ENCODE measurements around the gene TTC39C.

TTC39C gene

GRCh38 chr18:23992089-23992940, 22.2 kb upstream of the TTC39C start:
- DNase-seq = peak; percentile 83

- DNase-seq = no peak
These were observed 21.6 kb upstream of the TTC39C start for GRCh38 chr18:23992941-23993280.

GRCh38 chr18:23994361-23994902, 20.1 kb upstream of the TTC39C start:
- peak; percentile 53 for DNase-seq

GRCh38 chr18:23995180-23995579, 19.4 kb upstream of the TTC39C start:
- DNase-seq = no peak

DNA sequence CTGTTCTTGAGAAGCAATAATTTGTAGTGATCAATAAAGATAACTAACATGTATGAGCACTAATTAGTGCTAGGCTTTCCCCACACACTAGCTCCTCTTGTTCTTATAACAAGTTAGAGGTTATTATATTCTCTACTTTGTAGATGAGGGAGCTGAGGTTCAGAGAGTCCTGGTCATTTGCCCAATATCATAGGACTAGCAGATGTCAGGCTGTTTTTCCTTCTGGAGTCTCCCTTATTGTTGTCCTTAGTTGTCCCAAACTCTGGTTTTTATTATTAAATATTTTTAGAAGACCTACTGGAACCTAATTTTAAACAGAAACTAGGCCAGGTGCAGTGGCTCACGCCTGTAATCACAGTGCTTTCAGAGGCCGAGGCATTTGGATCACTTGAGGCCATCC, 16.5 kb upstream of the TTC39C start:
- DNase-seq = no peak

DNA sequence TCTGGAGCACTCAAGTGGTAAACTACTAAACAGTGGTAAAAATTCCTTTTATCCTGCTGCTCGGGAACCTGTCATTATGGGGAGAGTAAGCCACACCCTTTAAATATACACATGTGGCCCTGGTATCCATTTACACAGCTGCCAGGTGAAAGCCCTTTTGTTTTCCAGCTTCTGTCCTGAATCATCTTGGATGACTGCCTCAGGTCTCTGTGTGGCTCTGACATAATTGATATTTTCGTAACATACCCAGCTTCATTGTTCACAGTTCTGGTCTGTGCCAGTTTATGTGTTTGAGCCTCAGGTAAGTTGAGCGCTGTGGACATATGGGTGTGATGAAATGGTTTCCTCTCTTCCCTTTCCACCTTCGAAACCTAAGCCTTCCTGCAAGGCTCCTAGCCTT, 15.7 kb upstream of the TTC39C start:
- DNase-seq = no peak

DNA sequence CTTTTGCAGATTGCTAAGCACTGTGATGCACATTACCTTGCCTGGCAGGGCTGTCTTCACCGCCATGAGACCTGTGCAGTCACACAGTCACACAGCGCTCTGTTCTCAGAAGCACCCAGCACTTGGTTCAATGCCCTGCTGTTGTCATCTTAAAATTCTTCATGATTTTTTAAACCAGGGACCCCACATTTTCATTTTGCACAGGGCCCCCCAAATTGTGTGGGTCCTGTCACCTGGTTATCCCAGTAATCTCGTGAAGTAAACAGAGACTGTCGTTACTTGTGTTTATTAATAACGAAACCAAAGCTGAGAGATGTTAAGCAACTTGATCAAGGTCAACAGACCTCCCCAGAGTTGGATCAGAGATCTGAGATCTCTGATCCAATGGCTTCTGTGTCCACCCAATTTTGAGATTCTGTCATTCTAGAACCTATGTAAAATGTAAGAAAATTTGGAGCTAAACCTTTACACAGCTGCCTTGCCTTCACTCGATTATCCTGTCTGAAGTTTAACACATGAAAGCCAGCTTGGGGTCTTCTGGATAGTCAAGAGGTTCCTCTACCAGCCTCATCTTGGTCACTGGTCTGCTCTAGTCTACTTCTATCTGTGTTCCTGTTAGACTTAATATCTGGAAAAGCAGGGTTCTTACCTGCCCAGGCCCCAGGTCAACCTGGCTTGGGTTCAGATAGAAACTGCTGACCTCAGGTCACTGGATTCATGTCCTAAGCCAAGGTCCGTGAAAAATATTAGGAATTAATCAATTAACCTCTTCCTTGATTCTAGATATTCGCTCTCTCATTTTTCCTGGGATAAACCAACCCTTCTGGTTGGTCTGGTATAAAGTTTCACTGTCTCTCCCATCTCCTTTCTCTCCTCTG, 13.7 kb upstream of the TTC39C start:
- peak; percentile 45 for DNase-seq

GRCh38 chr18:24002479-24002878, 12.1 kb upstream of the TTC39C start:
- peak; percentile 39 for DNase-seq

DNA sequence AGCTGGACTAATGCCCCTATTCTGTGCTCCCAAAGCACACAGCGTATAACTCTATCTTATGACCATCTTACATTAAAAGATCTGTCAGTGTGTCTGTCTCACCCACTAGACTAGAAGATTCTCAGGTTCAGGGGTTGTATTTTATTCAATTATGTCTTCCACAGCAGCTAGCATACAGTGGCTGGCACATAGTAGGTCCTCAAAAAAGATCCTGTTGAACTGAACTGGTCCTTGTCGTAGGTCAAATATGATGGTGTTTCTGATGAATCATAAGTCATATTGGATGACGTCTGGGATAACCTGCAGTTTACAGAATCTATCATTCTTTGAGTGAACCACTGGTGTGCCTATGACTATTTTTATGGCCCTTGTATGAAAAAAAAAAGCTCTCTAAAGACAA, 11.3 kb upstream of the TTC39C start:
- no peak for DNase-seq

- DNase-seq = no peak
These were observed 10.5 kb upstream of the TTC39C start for GRCh38 chr18:24003903-24004640.

GRCh38 chr18:24006712-24007313, 7.7 kb upstream of the TTC39C start:
- DNase-seq = peak; percentile 47

DNA sequence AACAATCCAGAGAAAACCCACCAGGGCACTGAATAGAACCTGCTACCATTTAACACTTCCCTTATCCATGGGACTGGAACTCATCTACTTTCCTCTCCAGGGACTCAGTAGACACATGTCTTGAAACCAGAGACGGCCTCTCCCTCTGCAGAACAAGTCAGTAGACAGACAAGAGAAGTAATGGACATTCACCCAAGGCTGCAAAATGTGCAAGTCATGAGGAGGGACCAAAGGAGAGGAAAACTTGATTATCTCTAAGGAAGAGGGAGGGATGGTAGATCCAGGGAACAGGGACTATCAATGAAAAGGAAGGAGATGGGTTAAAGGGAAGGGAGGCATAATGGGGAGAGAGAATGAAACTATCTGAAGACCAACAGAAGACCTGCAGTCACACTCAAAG, 5.3 kb upstream of the TTC39C start:
- no peak for DNase-seq

- DNase-seq = peak; percentile 61
These were observed 4.8 kb upstream of the TTC39C start for GRCh38 chr18:24009651-24010333.

DNA sequence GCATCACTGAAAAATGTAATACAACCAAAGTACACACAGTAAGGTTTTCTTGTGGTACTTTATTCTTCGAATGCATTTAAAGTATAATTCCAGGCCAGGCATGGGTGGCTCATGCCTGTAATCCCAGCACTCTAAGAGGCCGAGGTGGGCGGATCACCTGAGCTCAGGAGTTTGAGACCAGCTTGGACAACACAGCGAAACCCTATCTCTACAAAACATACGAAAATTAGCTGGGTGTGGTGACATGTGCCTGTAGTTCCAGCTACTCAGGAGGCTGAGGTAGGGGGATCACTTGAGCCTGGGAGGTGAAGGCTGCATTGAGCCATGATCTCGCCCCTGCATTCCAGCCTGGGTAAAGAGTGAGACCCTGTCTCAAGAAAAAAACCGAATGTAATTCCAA, 3.9 kb upstream of the TTC39C start:
- no peak for DNase-seq

DNA sequence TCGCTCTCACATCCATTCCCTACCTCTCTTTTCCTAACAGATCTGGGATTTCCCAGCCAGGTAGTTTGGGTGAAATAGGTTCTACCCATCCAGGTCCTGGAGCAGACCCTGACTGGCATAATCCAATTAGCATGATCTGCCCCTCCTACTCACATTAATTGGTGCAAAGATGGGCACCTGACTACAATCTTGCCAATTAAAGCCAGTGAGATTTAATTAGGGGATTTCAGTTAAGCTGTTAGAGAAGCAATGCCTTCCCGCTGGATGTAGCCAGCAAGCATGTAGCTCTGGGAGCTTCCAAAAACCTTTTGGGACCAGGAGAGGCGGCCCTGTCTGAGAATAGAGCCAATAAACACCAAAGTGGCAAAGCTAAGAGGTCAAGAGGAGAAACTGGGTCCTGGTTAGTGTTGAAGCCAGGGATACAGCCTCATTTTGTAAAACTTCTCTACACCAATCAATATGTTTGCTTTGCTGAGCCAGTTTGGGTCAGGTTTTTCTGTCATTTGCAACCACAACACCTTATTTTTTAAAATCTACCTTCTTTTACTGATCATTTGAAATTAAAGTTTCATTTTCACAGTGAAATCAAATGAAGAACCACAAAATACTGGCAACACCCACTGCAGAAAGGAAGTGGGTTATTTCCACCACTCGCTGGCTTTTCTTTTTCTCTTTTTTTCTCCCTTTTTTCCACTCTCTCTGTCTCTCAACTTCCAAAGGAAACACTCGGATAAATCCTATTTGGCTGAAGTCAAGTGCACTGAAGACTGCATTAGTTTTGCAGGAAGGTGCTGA, 3.2 kb upstream of the TTC39C start:
- DNase-seq = peak; percentile 66

- DNase-seq = no peak
These were observed 1.5 kb upstream of the TTC39C start for GRCh38 chr18:24013051-24013450.

DNA sequence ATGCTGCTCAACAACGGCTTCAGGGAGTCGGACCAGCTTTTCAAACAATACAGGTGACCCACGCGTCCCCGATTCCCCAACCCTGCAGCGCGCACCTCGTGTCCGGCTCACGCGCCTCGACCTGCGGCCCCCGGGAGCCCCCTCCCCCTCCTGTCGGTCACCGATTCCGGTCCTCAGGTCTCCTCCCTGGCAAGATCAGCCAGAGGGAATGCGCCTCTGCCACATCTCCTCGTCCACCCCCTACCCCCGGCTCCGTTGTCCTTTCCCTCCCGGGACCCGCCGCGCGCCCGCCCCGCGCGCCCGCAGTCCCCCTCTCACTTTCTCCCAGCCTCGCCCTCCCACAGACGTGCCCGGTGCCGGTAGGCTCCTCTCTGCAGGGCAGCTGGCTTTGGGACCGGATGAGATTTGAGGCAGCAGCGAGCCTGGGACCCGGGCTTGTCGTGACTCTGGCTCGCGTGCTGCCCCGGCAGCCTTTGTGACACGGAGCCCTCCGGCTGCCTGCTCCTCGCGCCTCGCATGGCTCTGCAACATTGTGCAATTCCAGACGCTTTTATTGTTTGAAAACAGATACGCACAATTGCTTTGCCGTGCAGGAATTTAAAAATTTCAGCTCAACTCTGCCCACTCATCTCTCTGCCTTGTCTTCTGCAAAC, 558 bp downstream of the TTC39C start:
- peak; percentile 39 for DNase-seq

- DNase-seq = no peak
These were observed 1.4 kb downstream of the TTC39C start for GRCh38 chr18:24015639-24016631.

DNA sequence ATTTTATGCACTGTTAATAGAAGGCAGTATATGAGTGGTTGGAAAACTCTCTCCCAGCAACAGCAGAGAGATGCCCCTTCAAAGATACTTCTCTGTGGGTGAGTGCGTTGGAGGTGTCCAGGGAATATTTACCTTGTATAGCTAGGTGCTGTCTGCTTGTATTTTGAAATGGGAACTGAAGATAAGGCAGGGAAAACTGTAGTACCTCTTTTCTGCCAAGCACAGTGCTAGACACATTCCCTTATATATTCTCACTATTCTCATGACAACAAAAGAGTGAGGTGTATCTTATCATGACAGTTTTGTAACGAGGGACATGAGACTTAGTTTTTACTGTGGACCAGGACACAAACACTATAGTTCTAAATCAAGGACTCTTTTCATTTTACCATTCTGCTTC, 2.1 kb downstream of the TTC39C start:
- DNase-seq = no peak

Measured in CD4-positive, alpha-beta T cell treated with Interleukin-17A for 1 hour (primary cell).